ENCODE measurements around the gene WDFY4. TPM values are rescaled to one million over a fixed set of nuclear protein-coding genes. Genes with fewer than 3 reads are reported as not detected.

The WDFY4 gene
- total and polyA plus RNA-seq, 5 experiments from 2014 or later, result 0.04 to 8.5 (median 4.3) TPM; not detected in 1

DNA sequence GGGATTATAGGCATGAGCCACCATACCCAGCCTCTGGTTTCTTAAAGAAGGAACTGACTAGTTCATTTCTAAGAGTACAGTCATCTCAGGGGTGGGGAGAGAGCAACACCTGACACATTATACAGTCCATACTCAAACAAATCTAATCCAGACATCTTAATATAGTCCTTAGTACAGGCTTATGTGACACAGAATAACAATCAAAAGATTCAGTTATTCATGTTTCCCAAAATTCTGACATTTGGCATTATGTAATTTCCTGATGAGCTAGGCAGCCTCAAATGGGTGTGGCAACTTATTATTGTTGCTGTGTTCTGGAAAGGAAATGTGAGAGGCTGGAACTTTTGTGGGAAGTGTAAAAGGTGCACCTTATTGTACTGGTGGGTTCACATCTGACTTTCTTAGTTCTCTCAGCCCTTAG is 116.3 kb downstream of the WDFY4 start:
- Mint-ChIP-seq H3K9me3 (peaks cover 0 to 14% (median 6%) of the 10 kb centered on the region in 9 donors), H3K36me3 (peaks cover 0 to 4% (median 4%) of the 10 kb centered on the region in 3 donors), H3K27me3 (no peaks in the 10 kb centered on the region), H3K27ac (peak overlapping the region in 9 of 10 donors; percentile 63 to 96 (median 92)), H3K4me1 (peaks cover 20 to 72% (median 47%) of the 10 kb centered on the region in 4 donors), H3K4me3 (peak overlapping the region in 6 of 10 donors; percentile 10 to 84 (median 20))
- POLR2A ChIA-PET, result no interaction called here
- no peak for DNase-seq
- ATAC-seq, result no peak

DNA sequence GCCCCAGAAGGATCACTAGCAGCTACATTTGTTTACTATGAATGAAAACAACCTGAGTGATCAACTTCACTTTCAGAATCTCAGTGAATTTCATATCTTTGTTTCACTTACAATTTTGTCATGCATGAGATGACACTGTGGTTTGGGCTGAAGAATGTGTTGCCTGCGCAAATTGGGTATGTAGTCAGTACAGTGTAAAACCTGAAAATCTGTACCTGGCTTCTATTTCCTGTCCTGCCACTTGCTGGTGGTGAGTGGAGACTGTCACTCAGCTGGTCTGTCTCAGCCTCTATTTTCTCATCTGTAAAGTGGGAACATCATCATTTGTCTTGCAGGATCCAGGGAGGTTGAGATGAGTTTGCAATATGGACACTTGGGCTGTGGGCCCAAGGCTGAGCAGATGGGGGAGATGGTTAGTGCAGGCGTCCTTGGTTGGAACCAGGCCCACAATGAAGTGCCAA is 118.0 kb downstream of the WDFY4 start:
- Mint-ChIP-seq H3K9me3 (peaks cover 0 to 14% (median 6%) of the 10 kb centered on the region in 9 donors), H3K4me3 (peak overlapping the region in 3 of 10 donors; percentile 2 to 21 (median 4)), H3K4me1 (peaks cover 21 to 82% (median 54%) of the 10 kb centered on the region in 4 donors), H3K27ac (peak overlapping the region in 3 of 10 donors; percentile 47 to 79 (median 53)), H3K36me3 (peaks cover 0 to 4% (median 4%) of the 10 kb centered on the region in 3 donors), H3K27me3 (no peaks in the 10 kb centered on the region)
- POLR2A ChIA-PET, result interaction anchor here (1.1 kb wide), 1 partner anchor 15 kb away, joined by 5 read pairs; no protein-coding TSS in a partner anchor
- no peak for ATAC-seq
- no peak for DNase-seq

DNA sequence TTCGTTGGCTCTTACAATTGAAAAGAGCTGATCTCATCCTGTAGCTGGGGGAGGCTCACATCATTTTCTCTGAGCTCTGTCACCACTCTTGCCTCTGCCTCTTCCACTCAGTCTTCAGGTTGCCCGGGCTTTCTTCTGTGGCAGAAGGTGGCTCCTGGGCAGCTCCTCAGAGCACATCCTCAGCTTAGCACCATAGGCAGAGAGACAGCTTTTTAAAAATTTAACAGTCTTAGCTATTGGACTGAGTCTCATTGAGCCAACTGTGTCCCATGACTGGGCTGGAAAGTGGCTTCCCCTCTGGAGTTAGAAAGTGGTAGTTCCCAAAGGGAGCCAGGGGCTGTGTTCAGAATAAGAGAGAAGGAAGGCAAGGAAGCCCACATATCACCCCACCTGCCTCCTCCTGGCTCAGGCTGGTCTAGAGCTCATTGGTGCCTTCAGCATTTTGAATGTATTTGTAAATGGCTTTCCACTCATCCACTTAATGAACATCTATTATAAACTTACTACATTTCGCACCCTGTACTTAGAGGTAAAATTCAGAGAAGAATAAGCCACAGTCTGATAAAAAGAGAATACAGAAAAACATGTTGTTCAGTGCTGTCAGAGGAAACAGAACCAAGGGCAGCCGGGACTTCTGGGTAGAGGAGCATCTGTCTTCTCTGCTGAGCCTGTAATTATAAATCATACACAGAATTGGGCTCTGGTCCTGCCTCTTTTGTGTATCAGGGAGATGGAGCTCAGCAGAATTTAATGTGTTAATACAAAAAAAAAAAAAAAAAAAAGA is 119.3 kb downstream of the WDFY4 start:
- Mint-ChIP-seq H3K4me3 (peak overlapping the region in 7 of 10 donors; percentile 50 to 76 (median 68)), H3K36me3 (peaks cover 0 to 4% (median 4%) of the 10 kb centered on the region in 3 donors), H3K27me3 (no peaks in the 10 kb centered on the region), H3K27ac (peak overlapping the region in 8 of 10 donors; percentile 33 to 87 (median 79)), H3K4me1 (peaks cover 21 to 81% (median 54%) of the 10 kb centered on the region in 4 donors), H3K9me3 (peaks cover 0 to 12% (median 6%) of the 10 kb centered on the region in 9 donors)
- DNase-seq (no peak), ATAC-seq (peak in 1 of 2 donors; percentile 31)
- POLR2A ChIA-PET, result interaction anchor here (0.7 to 1.1 kb wide), 3 partner anchors 9 to 86 kb away, joined by 4 to 5 read pairs (median 5); no protein-coding TSS in a partner anchor

DNA sequence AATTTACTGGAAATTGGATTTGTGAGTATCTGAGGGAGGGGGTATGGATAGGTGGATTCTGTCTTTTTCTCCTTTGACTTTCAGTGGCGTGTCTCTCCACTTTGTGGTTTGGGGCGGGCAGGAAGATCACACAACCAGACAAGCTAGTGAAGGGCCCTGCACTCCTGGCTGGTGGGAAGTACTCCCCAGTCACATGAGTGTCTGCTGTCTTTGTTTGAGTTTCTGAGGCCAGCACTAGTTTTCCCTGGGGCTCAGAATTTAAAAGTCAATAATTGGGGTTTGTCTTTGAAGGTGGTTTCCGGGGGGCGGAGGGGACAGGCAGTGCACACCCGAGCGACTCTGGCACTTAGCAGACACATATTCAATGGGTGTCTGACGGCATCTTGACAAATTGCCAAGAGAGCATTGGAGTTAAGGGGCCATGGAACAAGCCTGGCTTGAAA is 120.1 kb downstream of the WDFY4 start:
- H3K9me3 Mint-ChIP-seq, result peaks cover 0 to 9% (median 6%) of the 10 kb centered on the region in 9 donors
- no peaks in the 10 kb centered on the region for H3K27me3 Mint-ChIP-seq
- DNase-seq (peak in 2 of 10 donors; percentile 6 to 13), ATAC-seq (peak; percentile 55 to 65)
- peaks cover 21 to 75% (median 50%) of the 10 kb centered on the region in 4 donors for H3K4me1 Mint-ChIP-seq
- peaks cover 0 to 4% (median 4%) of the 10 kb centered on the region in 3 donors for H3K36me3 Mint-ChIP-seq
- peak overlapping the region in 9 of 10 donors; percentile 15 to 76 (median 64) for H3K4me3 Mint-ChIP-seq
- peak overlapping the region; percentile 57 to 90 (median 82) for H3K27ac Mint-ChIP-seq
- POLR2A ChIA-PET, result interaction anchor here (0.7 kb wide), 1 partner anchor 87 kb away, joined by 5 read pairs; no protein-coding TSS in a partner anchor

DNA sequence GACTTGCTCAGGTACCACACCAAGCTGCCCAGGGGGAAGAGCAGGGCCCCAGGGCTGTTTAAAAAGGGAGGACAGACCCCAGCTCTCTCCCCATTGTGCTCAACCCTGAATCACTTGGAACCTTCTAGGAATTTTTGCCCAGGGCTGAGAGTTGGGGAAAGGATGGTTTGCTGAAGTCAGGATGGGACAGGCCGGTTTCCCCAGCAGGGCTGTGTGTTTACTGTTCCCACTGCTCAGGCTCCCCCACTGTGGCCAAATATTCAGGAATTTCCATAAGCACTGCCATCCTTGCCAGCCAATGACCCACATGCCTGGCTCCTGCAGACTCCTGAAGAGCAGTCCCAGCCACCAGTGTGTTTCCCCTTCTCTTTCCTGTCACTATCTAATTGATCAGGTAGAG is 120.7 kb downstream of the WDFY4 start:
- peak overlapping the region in 5 of 10 donors; percentile 44 to 79 (median 68) for H3K4me3 Mint-ChIP-seq
- POLR2A ChIA-PET, result no interaction called here
- no peaks in the 10 kb centered on the region for H3K27me3 Mint-ChIP-seq
- no peaks in the 10 kb centered on the region for H3K36me3 Mint-ChIP-seq
- H3K9me3 Mint-ChIP-seq, result peaks cover 0 to 2% (median under 1%) of the 10 kb centered on the region in 9 donors
- DNase-seq, result no peak
- peak overlapping the region in 5 of 10 donors; percentile 20 to 86 (median 83) for H3K27ac Mint-ChIP-seq
- no peak for ATAC-seq
- peaks cover 15 to 68% (median 44%) of the 10 kb centered on the region in 4 donors for H3K4me1 Mint-ChIP-seq

DNA sequence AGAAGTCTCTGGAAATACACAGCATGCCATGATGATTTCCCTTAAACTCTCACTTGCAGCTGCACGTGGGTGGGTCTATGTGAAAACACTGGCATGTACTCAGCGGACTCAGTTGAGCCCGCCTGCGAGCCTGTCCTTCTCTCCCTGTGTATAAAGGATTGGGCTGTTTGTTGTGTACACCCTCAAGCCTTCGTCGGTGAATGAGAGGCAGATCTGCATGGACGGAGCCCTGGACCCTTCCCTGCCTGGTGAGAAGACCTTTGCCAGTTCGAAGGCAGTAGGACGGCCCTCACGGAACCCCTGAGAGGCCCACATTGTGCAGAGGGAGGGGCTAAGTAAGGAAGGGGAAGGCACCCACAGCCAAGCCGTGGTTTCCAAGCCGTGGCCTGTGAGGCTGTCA is 121.2 kb downstream of the WDFY4 start:
- POLR2A ChIA-PET, result no interaction called here
- H3K27me3 Mint-ChIP-seq, result no peaks in the 10 kb centered on the region
- peak overlapping the region in 5 of 10 donors; percentile 15 to 79 (median 52) for H3K4me3 Mint-ChIP-seq
- H3K9me3 Mint-ChIP-seq, result no peaks in the 10 kb centered on the region
- peaks cover 14 to 65% (median 41%) of the 10 kb centered on the region in 4 donors for H3K4me1 Mint-ChIP-seq
- ATAC-seq (peak; percentile 56 to 61), DNase-seq (no peak)
- H3K27ac Mint-ChIP-seq, result peak overlapping the region in 6 of 10 donors; percentile 52 to 86 (median 76)
- no peaks in the 10 kb centered on the region for H3K36me3 Mint-ChIP-seq

DNA sequence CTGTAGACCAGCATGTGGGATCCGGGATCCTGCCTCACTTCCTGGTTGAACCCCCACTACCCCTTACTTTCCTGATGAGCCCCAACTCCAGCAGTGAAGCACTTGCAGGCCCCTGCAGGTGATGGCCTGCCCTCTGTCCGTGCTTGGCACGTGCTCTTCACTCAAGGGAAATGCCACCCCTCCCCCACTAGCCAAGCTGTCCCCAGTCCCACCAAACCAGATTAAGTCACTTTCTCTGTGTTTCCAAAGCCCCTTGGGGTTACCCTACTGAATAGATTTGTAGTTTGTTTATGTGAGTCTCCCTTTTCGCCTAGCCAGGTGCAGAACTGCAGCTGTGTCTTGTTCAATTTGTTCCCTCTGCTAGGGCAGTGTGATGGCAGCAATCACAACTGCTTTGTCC is 121.7 kb downstream of the WDFY4 start:
- POLR2A ChIA-PET, result no interaction called here
- peaks cover 14 to 60% (median 39%) of the 10 kb centered on the region in 4 donors for H3K4me1 Mint-ChIP-seq
- H3K9me3 Mint-ChIP-seq, result no peaks in the 10 kb centered on the region

DNA sequence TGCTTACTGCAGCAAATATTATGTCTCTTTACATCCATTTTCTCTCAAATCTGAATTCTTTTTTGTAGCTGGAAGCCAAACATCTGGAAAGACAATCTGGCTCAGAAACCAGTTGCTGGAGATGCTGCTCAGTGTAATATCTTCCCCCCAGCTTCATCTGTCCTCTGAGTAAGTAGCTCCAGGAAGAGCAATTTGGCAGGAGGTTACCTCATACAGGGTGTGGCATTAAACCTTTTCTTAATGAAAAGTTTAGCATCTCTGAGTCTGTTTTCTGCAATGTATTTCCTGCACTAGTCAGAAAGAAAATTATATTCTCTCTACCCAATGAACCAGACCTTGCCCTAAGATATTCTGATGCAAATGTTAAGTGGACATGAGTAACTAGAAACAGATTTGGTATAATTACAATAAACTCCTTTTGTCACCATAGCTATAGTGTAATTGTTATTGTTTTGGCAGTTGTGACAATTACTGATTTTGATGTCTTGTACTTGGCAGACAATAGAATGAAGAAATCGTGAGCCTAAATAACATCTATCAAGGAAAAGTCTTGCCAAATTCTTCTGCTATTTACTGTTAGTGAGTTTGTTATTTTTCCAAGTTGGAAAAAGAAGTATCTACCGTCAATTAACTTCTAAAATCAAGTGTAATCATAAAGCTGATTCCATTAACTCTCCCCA is 123.3 kb downstream of the WDFY4 start:
- peaks cover 14 to 45% (median 33%) of the 10 kb centered on the region in 4 donors for H3K4me1 Mint-ChIP-seq
- H3K4me3 Mint-ChIP-seq, result no peak overlapping the region
- DNase-seq (no peak), ATAC-seq (no peak)
- H3K27ac Mint-ChIP-seq, result peak overlapping the region in 1 of 10 donors; percentile 38
- no peaks in the 10 kb centered on the region for H3K36me3 Mint-ChIP-seq
- H3K9me3 Mint-ChIP-seq, result no peaks in the 10 kb centered on the region
- POLR2A ChIA-PET, result no interaction called here
- peaks cover 0 to 5% (median 2%) of the 10 kb centered on the region in 5 donors for H3K27me3 Mint-ChIP-seq

More for the DNA sequence above, 121.7 kb downstream of the WDFY4 start:
- no peak for DNase-seq
- Mint-ChIP-seq H3K4me3 (peak overlapping the region in 5 of 10 donors; percentile 37 to 79 (median 51)), H3K36me3 (no peaks in the 10 kb centered on the region), H3K27me3 (no peaks in the 10 kb centered on the region), H3K27ac (peak overlapping the region in 7 of 10 donors; percentile 40 to 86 (median 75))
- no peak for ATAC-seq

DNA sequence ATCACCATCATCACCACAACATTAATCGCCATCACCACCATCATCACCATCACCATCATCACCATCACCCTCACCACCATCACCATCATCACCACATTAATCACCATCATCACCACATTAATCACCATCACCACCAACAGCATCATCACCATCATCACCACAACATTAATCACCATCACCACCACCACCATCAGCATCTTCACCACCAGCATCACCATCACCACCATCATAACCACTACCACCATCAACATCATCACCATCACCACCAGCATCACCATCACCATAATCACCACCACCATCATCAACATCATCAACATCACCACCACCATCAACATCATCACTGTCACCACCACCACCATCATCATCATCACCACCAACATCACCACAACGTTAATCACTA is 124.6 kb downstream of the WDFY4 start:
- H3K4me1 Mint-ChIP-seq, result peaks cover 14 to 31% (median 25%) of the 10 kb centered on the region in 4 donors
- H3K4me3 Mint-ChIP-seq, result no peak overlapping the region
- ATAC-seq (no peak), DNase-seq (no peak)
- H3K9me3 Mint-ChIP-seq, result no peaks in the 10 kb centered on the region
- POLR2A ChIA-PET, result no interaction called here
- peaks cover 0 to 5% (median 2%) of the 10 kb centered on the region in 5 donors for H3K27me3 Mint-ChIP-seq
- H3K36me3 Mint-ChIP-seq, result no peaks in the 10 kb centered on the region
- no peak overlapping the region for H3K27ac Mint-ChIP-seq

DNA sequence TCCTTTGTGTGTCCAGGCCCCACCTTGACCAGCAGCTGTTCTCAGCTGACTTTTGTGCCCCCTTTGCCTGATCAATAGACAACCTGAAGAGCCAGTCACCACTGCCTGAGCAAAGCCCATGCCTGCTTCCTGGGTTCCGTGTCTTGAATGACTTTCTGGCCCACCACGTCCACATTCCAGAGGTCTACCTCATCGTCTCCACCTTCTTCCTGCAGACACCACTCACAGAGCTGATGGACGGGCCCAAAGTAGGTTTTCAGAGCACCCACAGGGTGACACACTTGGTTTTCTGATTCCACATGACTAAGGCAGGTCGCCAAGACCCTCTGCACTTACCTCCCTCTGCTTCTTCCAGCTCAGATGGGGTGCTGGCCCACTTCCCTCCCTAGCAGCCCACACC is 126.8 kb downstream of the WDFY4 start:
- ATAC-seq (no peak), DNase-seq (no peak)
- POLR2A ChIA-PET, result no interaction called here
- Mint-ChIP-seq H3K4me1 (peaks cover 2 to 12% (median 5%) of the 10 kb centered on the region in 4 donors), H3K27ac (peak overlapping the region in 1 of 10 donors; percentile 80), H3K36me3 (no peaks in the 10 kb centered on the region), H3K9me3 (no peaks in the 10 kb centered on the region), H3K27me3 (peaks cover 0 to 5% (median 2%) of the 10 kb centered on the region in 5 donors), H3K4me3 (no peak overlapping the region)

DNA sequence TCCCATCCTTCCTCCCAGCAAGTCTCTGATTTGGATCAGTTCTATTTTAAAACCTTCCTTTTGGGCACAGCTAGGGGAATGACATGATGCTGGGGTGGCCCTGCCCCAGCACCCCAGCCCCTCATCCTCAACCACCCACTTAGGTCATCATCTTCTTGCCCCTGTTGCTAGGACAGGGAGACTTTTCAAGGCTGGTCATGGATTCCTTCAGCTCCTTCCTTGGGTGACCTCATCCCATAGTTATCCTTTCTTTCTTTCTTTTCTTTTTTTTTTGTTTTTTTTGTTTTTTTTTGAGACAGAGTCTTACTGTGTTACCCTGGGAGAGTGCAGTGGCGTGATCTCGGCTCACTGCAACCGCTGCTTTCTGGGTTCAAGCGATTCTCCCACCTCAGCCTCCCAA is 127.2 kb downstream of the WDFY4 start:
- ATAC-seq, result no peak
- Mint-ChIP-seq H3K36me3 (no peaks in the 10 kb centered on the region), H3K27ac (peak overlapping the region in 1 of 10 donors; percentile 80), H3K9me3 (no peaks in the 10 kb centered on the region), H3K4me3 (no peak overlapping the region), H3K27me3 (peaks cover 0 to 5% (median 2%) of the 10 kb centered on the region in 5 donors), H3K4me1 (peaks cover 0 to 10% (median 4%) of the 10 kb centered on the region in 4 donors)
- no peak for DNase-seq
- POLR2A ChIA-PET, result no interaction called here

DNA sequence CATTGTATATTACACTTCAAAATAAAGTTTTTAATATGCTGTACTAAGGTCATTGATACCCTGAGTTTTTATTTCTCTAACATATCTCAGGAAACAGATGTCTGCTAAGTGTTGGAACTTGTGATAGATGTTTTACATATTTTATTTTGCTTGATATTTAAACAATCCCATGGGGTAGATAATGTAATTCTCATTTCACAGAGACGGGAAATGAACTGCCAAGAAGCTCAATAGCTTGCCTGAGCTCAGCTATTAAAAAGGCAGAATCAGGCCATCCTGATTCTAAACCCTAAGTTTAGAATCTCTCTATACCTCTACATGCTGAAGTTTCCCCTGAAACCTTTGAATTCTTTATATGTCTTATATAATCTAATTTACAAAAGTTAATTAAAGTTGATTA is 128.6 kb downstream of the WDFY4 start:
- peaks cover 0 to 9% (median 2%) of the 10 kb centered on the region in 5 donors for H3K27me3 Mint-ChIP-seq
- no peaks in the 10 kb centered on the region for H3K9me3 Mint-ChIP-seq
- no peak overlapping the region for H3K27ac Mint-ChIP-seq
- H3K4me3 Mint-ChIP-seq, result no peak overlapping the region
- H3K36me3 Mint-ChIP-seq, result no peaks in the 10 kb centered on the region
- no peak for ATAC-seq
- POLR2A ChIA-PET, result no interaction called here
- peaks cover 0 to 2% (median 0%) of the 10 kb centered on the region in 4 donors for H3K4me1 Mint-ChIP-seq
- no peak for DNase-seq

Measured in naive thymus-derived CD8-positive, alpha-beta T cell (primary cell).